ENCODE measurements around the gene RSAD1. TPM values are rescaled to one million over a fixed set of nuclear protein-coding genes. Genes with fewer than 3 reads are reported as not detected.

RSAD1 gene
- total RNA-seq, 2 donors from 2014 or later: 39.2 to 44.5 TPM

GRCh38 chr17:50467855-50468303 is 10.8 kb upstream of the RSAD1 start:
- ATAC-seq: no peak
- DNase-seq: no peak
- Histone ChIP-seq H3K4me3 (no peak overlapping the region), H3K27me3 (no peaks in the 10 kb centered on the region), H3K27ac (no peak overlapping the region), H3K36me3 (replicated peaks in 1 of 2; ENCODE audit: insufficient read depth in 1 of 2, low read depth in 2 of 2) (no peaks in the 10 kb centered on the region), H3K4me1 (peaks cover 17% of the 10 kb centered on the region), H3K9me3 (no peaks in the 10 kb centered on the region)
- WGBS, 2 donors: 66 to 85% methylated on average over 3 to 13 of the region's 13 CpGs
- TF ChIP-seq CTCF (IDR thresholded peaks at IDR 0.05) (no peak), POLR2A (IDR thresholded peaks at IDR 0.05) (no peak)
- intact Hi-C loops (cut with DNase I): no loop called here

DNA sequence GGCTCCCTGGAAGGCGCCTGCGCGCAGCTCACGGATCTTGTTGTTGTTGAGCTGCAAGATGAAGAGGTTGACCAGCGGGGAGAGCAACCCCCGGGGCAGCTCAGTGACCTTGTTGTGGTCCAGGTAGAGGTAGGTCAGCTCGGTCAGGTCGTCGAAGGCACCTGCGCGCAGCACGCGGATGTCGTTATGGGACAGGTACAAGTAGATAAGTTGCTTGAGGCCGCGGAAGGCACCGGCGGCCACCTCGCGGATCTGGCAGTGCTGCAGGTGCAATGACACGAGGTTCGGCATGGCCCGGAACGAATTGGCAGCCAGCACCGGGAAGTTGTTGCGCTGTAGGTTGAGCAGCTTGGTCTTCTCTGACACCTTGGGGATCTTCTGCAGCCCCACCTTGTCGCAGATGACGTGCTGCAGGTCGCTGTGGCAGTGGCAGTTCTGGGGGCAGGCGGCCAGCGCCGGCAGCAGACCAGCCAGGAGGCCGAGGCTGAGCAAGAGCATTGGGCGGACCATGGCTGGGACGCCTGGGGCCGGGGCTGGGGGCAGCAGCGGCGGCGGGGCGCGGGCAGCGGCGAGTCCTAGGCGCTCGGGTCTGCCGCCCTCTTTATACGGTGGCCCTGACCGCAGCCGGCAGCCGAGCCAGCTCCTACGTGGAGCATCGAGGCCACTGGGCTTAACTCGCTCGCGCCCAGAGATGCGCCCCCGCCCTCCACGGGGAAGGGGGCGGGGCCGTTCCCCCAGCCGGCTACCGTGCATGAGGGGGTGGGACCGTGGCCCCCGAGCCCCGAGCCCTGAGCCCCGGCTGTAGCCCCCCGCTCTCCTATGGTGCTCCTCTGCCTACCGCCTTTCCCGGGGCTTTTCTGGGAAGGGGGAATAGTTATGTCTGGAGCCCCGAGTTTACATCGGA is 10.1 kb upstream of the RSAD1 start, which contains the start of gene CHAD:
CHAD (minus strand) TSS at position 577 of the 904 bp plus-strand sequence; CDS start at position 510, 67 bp downstream.
- intact Hi-C loops (cut with DNase I): no loop called here
- TF ChIP-seq CTCF (IDR thresholded peaks at IDR 0.05) (no peak), POLR2A (IDR thresholded peaks at IDR 0.05) (no peak)
- Histone ChIP-seq H3K4me1 (peaks cover 14% of the 10 kb centered on the region), H3K4me3 (no peak within 1 kb of the TSS), H3K27ac (no peak within 1 kb of the TSS), H3K27me3 (no peaks in the 10 kb centered on the region), H3K9me3 (no peaks in the 10 kb centered on the region), H3K36me3 (replicated peaks in 1 of 2; ENCODE audit: insufficient read depth in 1 of 2, low read depth in 2 of 2) (no peaks in the 10 kb centered on the region)
- 55 to 80% methylated on average over 25 to 70 of the region's 71 CpGs for WGBS, 2 donors
- DNase-seq: no peak
- ATAC-seq: no peak

GRCh38 chr17:50469208-50469605 is 9.5 kb upstream of the RSAD1 start:
- DNase-seq: no peak
- H3K9me3 ChIP-seq: no peaks in the 10 kb centered on the region
- TF ChIP-seq POLR2A (IDR thresholded peaks at IDR 0.05): no peak
- no peak for TF ChIP-seq CTCF (IDR thresholded peaks at IDR 0.05)
- no peak overlapping the region for H3K4me3 ChIP-seq
- no peaks in the 10 kb centered on the region for H3K36me3 ChIP-seq (replicated peaks in 1 of 2; ENCODE audit: insufficient read depth in 1 of 2, low read depth in 2 of 2)
- H3K27me3 ChIP-seq: no peaks in the 10 kb centered on the region
- intact Hi-C loops (cut with DNase I): no loop called here
- WGBS, 2 donors: 22 to 77% methylated on average over 19 to 20 of the region's 37 CpGs
- H3K4me1 ChIP-seq: peaks cover 20% of the 10 kb centered on the region
- no peak for ATAC-seq
- H3K27ac ChIP-seq: no peak overlapping the region

DNA sequence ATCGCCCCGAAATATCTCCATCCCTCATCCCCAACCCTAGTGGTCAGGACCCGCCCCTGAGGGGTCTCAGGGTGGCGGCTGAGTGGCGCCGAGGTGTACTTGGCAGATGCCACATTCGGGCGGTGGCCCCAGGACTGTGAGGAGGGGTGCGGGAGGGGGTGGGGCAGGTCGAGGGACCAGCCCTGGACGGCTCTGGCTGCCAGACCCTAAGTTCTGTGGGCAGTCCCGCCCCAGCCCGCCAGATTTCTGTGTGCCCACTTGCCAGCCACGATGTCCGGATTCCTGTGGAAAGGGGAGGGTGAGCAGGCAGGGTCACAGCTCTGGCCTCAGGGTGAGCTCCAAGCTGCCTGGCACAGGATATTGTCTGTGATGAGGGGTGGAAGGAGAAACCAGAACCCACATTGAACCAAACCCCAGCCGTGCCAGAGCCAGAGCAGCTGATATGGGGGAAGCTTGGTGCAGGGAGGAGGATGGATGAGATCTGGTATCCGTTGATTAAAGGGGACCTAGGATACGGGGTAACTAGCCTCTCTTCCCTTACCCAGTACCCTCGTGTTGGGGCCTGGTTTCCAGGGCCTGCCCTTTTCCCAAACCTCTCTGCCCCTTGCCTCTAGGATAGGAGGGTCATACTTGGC is 8.9 kb upstream of the RSAD1 start:
- intact Hi-C loops (cut with DNase I): loop anchor here (10.0 kb wide), 1 partner anchor 105 kb away; no protein-coding TSS in a partner anchor
- no peak overlapping the region for H3K4me3 ChIP-seq
- no peak for DNase-seq
- no peak for ATAC-seq
- H3K9me3 ChIP-seq: no peaks in the 10 kb centered on the region
- no peaks in the 10 kb centered on the region for H3K27me3 ChIP-seq
- H3K4me1 ChIP-seq: peaks cover 26% of the 10 kb centered on the region
- 73 to 86% methylated on average over 16 to 17 of the region's 19 CpGs for WGBS, 2 donors
- no peak overlapping the region for H3K27ac ChIP-seq
- H3K36me3 ChIP-seq (replicated peaks in 1 of 2; ENCODE audit: insufficient read depth in 1 of 2, low read depth in 2 of 2): no peaks in the 10 kb centered on the region
- TF ChIP-seq CTCF (IDR thresholded peaks at IDR 0.05): no peak
- no peak for TF ChIP-seq POLR2A (IDR thresholded peaks at IDR 0.05)

Data from body of pancreas (tissue), 4 donors.